Measurements from ENCODE around the gene MAPK8IP1. TPM values are rescaled to one million over a fixed set of nuclear protein-coding genes. Genes with fewer than 3 reads are reported as not detected.

The MAPK8IP1 gene
- total RNA-seq, 1 donor from 2014 or later, result 0.66 TPM

- intact Hi-C loops (cut with micrococcal nuclease), result loop anchor here (1.0 kb wide), 1 partner anchor 8 kb away; no protein-coding TSS in a partner anchor
Observed at GRCh38 chr11:45858751-45859398, 26.6 kb upstream of the MAPK8IP1 start.

DNA sequence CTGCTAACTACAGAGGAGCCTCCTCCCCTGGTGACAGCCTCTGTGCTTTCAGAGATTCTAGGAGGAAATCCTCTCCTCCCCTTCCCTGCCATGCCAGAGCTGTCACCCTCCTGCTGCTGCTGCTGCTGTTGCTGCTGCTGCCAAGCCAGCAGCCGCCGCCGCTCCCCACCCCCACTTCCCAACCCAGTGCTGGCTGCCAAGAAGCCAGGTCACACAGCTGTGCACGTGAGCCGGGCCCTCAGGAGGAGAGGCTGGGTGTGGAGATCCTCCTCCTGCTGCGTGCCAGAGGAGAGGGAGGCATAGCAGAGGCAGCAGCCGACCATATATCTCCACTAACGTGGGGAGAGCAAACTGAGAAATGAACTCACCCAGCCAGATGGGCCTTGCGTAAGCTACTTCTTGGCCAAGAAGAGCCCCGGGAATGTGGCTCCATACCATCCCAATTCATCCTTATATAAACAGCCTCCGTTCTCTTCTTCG lies 25.8 kb upstream of the MAPK8IP1 start:
- intact Hi-C loops (cut with micrococcal nuclease), result loop anchor here (1.0 kb wide), 1 partner anchor 8 kb away; no protein-coding TSS in a partner anchor

DNA sequence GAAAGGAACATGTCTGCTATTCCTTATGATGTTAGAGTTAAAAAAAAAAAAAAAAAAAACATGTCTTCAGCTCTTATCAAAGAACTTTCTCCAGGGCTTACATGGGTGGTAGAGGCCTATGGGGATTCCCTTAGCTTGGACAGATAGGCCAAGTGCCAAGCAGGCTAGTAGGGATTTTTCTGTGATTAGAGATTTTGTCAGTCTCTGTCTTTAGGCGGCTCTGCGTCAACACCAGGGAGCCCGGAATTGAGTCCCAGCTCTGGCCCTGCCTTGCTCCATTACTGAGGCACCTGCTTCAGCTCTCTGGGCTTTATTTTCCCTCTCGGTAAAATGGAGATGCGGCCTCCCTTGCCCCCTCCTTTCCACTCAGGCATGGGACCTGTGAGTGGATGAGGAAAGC lies 25.1 kb upstream of the MAPK8IP1 start:
- intact Hi-C loops (cut with micrococcal nuclease), result no loop called here

GRCh38 chr11:45860764-45861510 lies 24.5 kb upstream of the MAPK8IP1 start:
- intact Hi-C loops (cut with micrococcal nuclease), result no loop called here

DNA sequence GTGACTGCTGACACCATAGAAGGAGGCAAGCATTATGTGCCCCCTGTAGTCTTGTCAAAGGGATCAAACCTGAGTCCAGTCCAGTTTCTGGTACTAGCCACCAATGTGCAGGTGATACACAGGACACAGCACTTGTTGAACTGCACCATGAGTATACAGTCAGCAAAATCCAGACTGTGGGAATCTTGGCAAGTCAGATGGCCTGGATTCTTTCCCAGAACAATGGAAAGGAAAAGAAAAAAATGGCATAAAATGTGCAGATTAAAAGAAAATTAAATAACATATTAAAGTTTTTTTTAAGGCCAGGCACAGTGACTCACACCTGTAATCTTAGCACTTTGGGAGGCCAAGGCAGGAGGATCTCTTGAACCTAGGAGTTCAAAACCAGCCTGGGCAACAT lies 21.4 kb upstream of the MAPK8IP1 start:
- intact Hi-C loops (cut with micrococcal nuclease), result no loop called here

DNA sequence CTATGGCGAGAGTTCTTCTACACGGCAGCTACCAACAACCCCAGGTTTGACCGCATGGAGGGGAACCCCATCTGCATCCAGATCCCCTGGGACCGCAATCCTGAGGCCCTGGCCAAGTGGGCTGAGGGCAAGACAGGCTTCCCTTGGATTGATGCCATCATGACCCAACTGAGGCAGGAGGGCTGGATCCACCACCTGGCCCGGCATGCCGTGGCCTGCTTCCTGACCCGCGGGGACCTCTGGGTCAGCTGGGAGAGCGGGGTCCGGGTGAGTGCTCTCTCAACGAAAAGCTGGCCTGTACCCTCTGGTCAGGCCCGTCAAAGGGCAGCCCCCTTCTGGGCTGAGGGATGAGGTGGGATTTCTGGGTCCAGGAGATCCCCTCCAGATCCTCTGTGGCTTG lies 15.9 kb upstream of the MAPK8IP1 start:
- intact Hi-C loops (cut with micrococcal nuclease), result no loop called here

DNA sequence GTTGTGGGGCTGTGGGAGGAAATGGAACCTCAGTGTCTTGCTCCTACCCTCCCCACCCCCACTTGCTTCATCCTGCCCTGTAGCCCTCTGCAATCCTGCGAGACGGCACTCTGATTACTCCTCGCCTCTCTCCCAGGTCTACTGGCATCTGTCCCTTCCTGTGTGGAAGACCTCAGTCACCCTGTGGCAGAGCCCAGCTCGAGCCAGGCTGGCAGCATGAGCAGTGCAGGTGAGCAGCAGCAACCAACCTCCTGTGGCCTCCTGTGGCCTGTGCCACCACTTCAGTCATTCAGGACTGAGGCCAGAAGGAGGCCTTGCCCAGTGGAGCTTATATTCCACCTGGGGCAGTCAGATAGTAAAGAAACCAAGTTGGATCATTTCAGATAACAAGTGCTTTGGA lies 14.7 kb upstream of the MAPK8IP1 start:
- intact Hi-C loops (cut with micrococcal nuclease), result no loop called here

DNA sequence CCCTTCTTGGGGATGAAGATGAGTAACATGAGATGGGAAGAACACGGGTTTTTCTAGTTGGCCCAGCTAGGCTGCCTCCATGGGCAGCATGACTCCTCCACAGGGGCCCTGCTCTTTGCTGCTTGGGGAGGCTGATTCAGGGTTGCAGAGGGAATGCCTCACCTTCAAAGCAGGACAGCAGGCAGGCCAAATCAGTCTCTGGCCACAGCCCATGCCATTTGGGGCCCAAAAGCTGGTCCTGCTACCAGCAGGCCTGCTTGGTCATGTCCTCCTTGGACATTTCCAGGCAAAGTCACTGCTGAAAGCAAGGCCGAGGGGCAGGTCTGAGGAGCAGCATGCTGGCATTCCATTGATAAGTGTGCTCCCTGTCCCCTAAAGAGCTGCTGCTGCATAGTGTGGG lies 13.8 kb upstream of the MAPK8IP1 start:
- intact Hi-C loops (cut with micrococcal nuclease), result loop anchor here (1.0 kb wide), 1 partner anchor 135 kb away; no protein-coding TSS in a partner anchor

- intact Hi-C loops (cut with micrococcal nuclease), result loop anchor here (1.0 kb wide), 1 partner anchor 133 kb away; no protein-coding TSS in a partner anchor
Observed at GRCh38 chr11:45872651-45873356, 12.6 kb upstream of the MAPK8IP1 start.

GRCh38 chr11:45876401-45876800 lies 9.1 kb upstream of the MAPK8IP1 start:
- intact Hi-C loops (cut with micrococcal nuclease), result no loop called here

DNA sequence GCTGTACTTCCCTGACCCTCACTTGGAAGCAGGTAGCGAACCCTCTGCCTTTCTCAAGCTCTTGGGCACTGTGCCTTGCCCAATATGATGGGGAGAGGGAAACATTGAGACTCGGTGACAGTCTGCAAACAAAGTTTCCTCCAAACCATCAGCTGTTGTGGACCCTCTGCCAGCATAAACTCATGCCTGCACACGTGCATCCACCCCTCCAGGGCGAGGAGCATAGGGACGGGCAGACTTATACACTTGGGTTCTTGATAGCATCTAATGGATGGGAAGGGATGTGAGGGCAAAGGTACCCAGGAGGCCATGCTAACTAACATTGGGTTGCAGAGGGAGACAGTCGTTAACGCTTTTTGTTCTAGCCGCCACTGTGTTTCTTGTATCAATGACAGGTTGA lies 8.2 kb upstream of the MAPK8IP1 start:
- intact Hi-C loops (cut with micrococcal nuclease), result no loop called here

GRCh38 chr11:45877845-45878244 lies 7.6 kb upstream of the MAPK8IP1 start:
- intact Hi-C loops (cut with micrococcal nuclease), result no loop called here

- intact Hi-C loops (cut with micrococcal nuclease), result no loop called here
Observed at GRCh38 chr11:45879803-45880686, 5.4 kb upstream of the MAPK8IP1 start.

DNA sequence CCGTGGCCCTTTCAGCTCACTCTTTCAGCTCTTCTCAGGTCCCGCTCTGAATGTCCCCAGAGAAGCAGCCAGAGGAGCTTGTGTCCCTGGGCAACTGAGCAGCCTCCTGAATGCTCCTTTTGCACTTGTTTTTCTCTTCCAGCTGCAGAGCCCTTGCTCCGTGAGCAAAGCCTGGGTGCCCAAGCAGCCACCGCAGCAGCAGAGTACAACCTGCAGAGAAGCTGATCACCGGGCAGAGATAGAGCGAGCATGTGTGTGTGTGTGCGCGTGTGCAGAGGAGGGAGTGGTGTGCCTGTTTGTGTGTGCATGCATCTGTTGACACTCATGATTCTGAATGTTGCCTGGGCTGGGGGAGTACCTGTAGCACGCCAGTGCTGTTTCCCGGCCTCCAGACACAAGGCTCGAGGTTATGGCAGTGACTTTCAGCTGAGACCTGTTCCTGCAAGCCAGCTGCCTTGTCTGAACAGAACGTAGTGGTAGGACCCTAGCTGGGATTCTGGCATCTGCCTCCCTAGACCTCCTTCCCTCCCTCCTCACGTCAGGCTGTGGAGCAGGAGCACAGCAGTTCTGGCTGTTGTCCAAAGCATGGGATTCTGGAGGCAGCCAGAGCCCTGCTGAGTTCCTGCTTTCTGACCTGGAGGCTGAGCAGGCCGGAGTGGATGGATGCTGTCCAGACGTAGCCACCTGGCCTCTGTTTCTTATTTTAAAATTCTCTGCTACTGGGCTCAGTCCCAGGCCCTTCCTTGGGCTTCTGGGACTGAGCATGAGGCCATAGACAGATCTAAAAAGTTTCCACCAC lies 4.5 kb upstream of the MAPK8IP1 start:
- intact Hi-C loops (cut with micrococcal nuclease), result no loop called here

GRCh38 chr11:45881708-45882368 lies 3.6 kb upstream of the MAPK8IP1 start:
- intact Hi-C loops (cut with micrococcal nuclease), result no loop called here

DNA sequence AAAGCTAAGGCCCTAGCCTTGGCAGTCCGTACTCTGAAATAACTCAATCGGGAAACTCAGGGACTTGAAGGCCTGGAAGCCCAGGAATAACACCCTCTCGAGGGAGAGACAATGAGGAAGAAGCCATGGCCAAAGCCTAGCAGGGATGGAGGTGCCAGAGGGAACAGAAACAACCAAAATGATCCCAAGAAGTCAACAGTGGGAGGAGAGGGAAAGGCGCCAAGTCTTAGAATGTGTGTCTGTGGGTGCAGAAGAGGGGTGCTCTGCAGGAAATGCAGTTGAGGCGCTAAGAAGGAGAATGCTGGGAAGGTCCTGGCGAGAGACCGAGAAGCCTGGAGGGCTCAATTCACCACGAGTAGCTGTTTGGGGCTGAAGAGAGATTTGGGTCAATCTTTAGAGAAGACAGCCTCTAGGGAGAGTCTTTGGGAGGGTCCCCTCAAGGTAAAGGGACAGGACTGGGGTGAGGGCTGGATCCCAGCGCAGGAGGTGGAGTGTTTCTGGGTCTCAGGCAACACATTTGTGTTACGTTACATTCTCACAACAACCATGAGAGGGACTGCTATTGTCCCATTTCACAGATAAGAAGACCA lies 760 bp upstream of the MAPK8IP1 start:
- intact Hi-C loops (cut with micrococcal nuclease), result loop anchor here (2.0 to 5.0 kb wide), 2 partner anchors 34 to 37 kb away; partner anchors contain the start of gene CRY2

DNA sequence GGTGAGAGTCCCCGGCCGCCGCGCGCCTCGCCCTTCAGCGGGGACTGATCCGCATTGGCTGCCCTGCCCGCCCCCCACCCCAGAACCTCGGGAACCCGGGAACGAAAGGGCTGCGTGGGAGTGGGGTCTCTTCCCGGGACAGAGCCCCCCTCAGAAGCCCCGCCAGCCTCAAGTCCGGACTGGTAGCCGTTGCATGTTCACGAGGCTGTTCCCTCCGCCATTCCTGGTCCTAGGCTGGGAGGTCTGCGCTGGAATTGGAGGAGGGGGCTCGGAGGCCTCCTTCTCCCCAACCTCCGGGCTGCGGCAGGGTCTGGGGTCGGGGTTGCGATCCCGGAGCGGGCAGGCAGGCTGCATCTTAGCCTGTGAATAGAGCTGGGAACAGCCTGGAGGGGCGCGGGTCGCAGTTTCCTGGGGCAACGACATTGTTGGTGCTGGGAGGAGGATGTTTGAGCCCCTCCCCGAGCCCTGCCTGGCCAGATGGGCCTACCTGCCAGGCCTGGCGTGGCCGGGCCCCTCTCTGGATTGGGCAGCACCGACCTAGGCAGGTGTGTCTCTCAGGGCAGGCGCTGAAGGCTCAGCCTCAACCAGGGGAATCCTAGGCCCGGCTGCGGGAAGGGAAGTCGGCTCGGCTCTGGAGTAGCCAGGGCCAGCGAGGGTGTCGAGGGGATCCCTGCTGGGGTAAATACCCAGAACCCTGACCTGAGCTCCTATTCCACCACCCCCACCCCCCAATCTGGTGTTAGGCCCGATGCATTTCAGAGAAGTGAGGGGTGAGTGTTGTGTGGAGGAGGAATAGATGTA lies 670 bp downstream of the MAPK8IP1 start:
- intact Hi-C loops (cut with micrococcal nuclease), result loop anchor here (2.0 to 5.0 kb wide), 2 partner anchors 33 to 39 kb away; partner anchors contain the start of gene CRY2
